Tibial artery (tissue), 4 donors: ENCODE measurements around the gene STMN1.

ENCODE experiments used
- DNase-seq, 2 donors: peaks; one replicate each; pipeline ENCODE4 v3.0.0-alpha.2; 2019
- H3K27ac ChIP-seq, 2 donors: fragments of 200-600 bp; sonication (generic) in 1 of 2; 1 replicate in 1 of 2; 2 replicates in 1 of 2; pipeline ENCODE4 v1.5.1; 2018 to 2019; ENCODE audit warnings: mild to moderate bottlenecking in 1 of 2
- H3K27me3 ChIP-seq, 2 donors: fragments of 200-600 bp; sonication (generic) in 1 of 2; one replicate each; pipeline versions ENCODE4 v1.5.1 to v1.6.0; 2016 to 2019
- H3K36me3 ChIP-seq, 3 donors: fragments of 200-600 bp; sonication (generic) in 2 of 3; one replicate each; pipeline ENCODE4 v1.5.1; 2016 to 2019; ENCODE audit warnings: mild to moderate bottlenecking in 2 of 3
- H3K4me1 ChIP-seq, 4 donors: fragments of 200-600 bp; sonication (generic) in 2 of 4; 1 replicate in 3 of 4; 2 replicates in 1 of 4; pipeline ENCODE4 v1.5.1; 2016 to 2019
- H3K4me3 ChIP-seq, 2 donors: fragments of 200-600 bp; sonication (generic) in 1 of 2; 1 replicate in 1 of 2; 2 replicates in 1 of 2; pipeline ENCODE4 v1.5.1; 2018 to 2019; ENCODE audit warnings: mild to moderate bottlenecking in 2 of 2
- H3K9me3 ChIP-seq, 3 donors: fragments of 200-600 bp; sonication (generic) in 1 of 3; one replicate each; pipeline ENCODE4 v1.5.1; 2016 to 2019
- intact Hi-C: fragments of 100-400 bp; cut with DNase I; formaldehyde crosslinking; loops from one replicate; pipeline ENCODE4 v1.15.0; 2023; ENCODE audit warnings: low total_unique reads
- TF ChIP-seq, protein P1 (sequence below), 2 experiments: fragments of 200-600 bp in 1 of 2; fragments of 450-650 bp in 1 of 2; IDR thresholded peaks; one replicate each; pipeline ENCODE4 v1.5.1; 2017 to 2019; ENCODE audit warnings: antibody characterized with exemption in 2 of 2, mild to moderate bottlenecking in 1 of 2, moderate library complexity in 1 of 2

STMN1 gene

DNA sequence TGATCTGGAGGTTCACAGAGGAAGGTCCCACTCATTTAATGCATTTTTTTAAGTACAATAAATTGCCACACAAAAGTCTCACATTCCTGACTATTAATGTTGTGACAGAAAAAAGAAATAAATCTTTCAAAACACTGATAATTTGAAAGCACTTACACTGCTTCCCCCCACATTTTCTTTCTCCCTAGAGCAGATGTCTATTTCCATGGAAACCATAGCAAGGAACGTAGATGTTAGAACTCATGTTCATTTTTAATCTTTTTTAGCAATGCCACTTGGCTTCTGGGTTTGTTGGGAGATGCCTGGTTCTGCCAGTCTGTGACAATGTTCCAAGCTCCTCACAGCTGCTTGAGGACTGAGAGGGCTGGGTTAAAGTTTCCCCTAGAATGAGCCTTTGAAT, 1.9 kb upstream of the STMN1 start:
- Histone ChIP-seq H3K36me3 (peaks cover 0 to 4% (median 0%) of the 10 kb centered on the region in 3 donors), H3K9me3 (no peaks in the 10 kb centered on the region), H3K4me1 (peaks cover 0 to 27% (median 22%) of the 10 kb centered on the region in 4 donors), H3K27ac (no peak overlapping the region), H3K4me3 (no peak overlapping the region), H3K27me3 (no peaks in the 10 kb centered on the region)
- DNase-seq = no peak
- intact Hi-C loops = no loop called here
- TF ChIP-seq, protein P1, sequence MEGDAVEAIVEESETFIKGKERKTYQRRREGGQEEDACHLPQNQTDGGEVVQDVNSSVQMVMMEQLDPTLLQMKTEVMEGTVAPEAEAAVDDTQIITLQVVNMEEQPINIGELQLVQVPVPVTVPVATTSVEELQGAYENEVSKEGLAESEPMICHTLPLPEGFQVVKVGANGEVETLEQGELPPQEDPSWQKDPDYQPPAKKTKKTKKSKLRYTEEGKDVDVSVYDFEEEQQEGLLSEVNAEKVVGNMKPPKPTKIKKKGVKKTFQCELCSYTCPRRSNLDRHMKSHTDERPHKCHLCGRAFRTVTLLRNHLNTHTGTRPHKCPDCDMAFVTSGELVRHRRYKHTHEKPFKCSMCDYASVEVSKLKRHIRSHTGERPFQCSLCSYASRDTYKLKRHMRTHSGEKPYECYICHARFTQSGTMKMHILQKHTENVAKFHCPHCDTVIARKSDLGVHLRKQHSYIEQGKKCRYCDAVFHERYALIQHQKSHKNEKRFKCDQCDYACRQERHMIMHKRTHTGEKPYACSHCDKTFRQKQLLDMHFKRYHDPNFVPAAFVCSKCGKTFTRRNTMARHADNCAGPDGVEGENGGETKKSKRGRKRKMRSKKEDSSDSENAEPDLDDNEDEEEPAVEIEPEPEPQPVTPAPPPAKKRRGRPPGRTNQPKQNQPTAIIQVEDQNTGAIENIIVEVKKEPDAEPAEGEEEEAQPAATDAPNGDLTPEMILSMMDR (IDR thresholded peaks at IDR 0.05) = no peak

DNA sequence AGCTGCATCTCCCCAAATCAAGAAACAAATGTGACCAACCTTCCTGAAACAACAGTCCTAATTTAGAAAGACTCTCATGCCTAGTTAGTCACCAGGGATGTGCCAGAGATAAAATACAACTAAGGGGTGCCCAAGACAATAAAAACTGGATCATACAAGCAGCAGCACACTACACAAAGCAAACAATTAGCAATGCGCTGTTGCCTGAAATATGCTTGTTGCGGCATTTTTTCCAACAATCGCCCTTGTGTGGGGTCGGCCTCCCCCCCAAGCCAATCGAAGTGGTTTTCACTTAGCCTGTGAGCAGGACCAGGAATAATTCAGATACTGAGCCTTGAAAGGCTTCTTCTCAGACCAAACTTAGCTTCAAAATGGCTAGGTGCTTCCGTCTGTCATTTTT, 1.4 kb upstream of the STMN1 start:
- no peak for DNase-seq
- no peak overlapping the region for H3K27ac ChIP-seq
- intact Hi-C loops = no loop called here
- H3K4me3 ChIP-seq = no peak overlapping the region
- no peaks in the 10 kb centered on the region for H3K9me3 ChIP-seq
- H3K36me3 ChIP-seq = peaks cover 0 to 4% (median 0%) of the 10 kb centered on the region in 3 donors
- TF ChIP-seq, protein P1 (IDR thresholded peaks at IDR 0.05) = no peak
- no peaks in the 10 kb centered on the region for H3K27me3 ChIP-seq
- H3K4me1 ChIP-seq = peaks cover 0 to 27% (median 22%) of the 10 kb centered on the region in 4 donors

DNA sequence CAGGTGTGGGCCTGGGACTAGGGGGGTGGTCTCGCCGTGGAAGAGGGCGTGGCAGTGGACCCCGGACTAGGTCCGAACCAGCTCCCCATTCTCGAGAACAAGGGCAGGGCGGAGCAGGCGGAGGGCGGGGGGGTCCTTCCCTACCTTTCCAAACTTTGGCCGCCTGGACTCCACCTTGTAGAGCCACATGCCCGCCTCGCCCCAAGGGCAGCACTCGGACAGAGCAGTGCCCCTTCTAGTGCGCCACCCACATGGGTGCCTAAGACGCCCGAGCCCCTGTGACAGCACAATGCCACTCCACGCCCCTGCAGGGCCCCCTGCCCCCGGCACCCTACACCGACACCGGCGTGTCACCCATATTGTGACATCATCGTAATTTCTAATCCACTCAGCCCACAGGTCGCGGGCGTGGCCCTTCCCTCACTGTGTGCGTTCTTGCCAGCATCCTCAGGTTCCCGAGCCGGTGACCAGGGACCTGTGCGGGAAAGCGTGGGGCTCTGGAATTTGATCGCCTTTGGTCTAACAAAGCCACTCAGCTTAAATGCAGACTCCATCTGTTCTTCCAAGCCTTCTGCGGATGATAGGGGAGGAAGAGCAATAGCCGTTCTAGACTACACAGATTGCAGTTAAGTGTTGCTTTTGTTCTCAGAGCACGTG, 553 bp upstream of the STMN1 start:
- H3K4me1 ChIP-seq = peaks cover 0 to 27% (median 22%) of the 10 kb centered on the region in 4 donors
- TF ChIP-seq, protein P1 (IDR thresholded peaks at IDR 0.05) = no peak
- no peaks in the 10 kb centered on the region for H3K27me3 ChIP-seq
- peak; percentile 24 to 71 for DNase-seq
- intact Hi-C loops = no loop called here
- H3K27ac ChIP-seq = peak overlapping the region; percentile 82 to 83
- no peaks in the 10 kb centered on the region for H3K9me3 ChIP-seq
- peak overlapping the region; percentile 70 to 73 for H3K4me3 ChIP-seq
- H3K36me3 ChIP-seq = peaks cover 0 to 4% (median 0%) of the 10 kb centered on the region in 3 donors

DNA sequence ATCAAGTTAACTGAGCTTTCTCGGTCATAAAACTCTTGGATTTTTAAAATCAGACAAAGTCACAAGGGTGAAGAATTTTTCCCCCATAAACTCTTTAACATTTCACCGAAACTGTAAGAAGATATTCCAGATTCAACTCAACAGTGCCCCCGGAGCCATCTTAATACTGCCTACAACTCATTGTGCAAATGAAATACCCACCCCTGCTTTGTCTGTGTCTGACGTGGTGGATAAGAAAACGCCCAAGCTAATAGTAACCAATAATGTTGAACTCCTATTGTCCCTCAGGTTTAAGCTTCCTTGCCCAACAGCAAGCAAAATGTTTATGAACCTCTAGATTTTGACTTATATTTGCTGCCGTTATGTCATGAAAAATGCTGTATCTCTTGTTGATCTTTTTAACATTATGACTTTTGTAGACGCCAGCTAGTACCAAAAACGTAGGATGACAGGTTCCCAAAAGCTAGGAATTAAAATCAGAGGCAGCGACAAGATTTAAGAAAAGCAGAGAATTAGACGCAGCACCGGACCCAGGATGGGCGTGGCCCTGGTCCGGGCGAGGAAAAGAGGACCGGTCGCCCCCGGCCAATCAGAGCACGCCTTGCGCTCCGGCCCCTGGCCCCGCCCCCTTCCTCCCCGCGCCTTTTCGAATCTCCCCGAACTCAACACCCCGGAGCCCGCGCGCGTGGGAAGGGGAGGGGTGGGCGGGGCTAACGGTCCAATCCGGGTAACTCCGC, 1.1 kb downstream of the STMN1 start:
- H3K27me3 ChIP-seq = no peaks in the 10 kb centered on the region
- H3K4me3 ChIP-seq = peak overlapping the region; percentile 70 to 73
- peak overlapping the region; percentile 82 to 83 for H3K27ac ChIP-seq
- H3K9me3 ChIP-seq = no peaks in the 10 kb centered on the region
- intact Hi-C loops = no loop called here
- DNase-seq = peak; percentile 94 to 96
- TF ChIP-seq, protein P1 (IDR thresholded peaks at IDR 0.05) = peak in 1 of 2 experiments; percentile 6
- peaks cover 0 to 19% (median 4%) of the 10 kb centered on the region in 3 donors for H3K36me3 ChIP-seq
- H3K4me1 ChIP-seq = peaks cover 0 to 27% (median 22%) of the 10 kb centered on the region in 4 donors

DNA sequence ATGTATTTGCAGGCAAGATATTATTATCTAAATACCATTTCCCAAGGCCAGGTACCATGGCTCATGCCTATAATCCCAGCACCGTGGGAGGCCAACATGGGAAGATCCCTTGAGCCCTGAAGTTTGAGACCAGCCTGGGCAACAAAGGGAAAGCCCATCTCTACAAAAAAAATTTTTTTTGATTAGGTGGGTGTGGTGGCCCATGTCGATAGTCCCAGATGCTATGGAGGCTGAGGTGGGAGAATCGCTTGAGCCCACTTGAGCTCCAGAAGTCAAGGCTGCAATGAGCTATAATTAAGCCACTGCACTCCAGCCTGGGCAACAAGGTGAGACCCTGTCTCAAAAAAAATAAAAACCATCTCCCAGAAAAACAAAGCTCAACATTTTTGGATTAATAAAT, 2.2 kb downstream of the STMN1 start:
- Histone ChIP-seq H3K27me3 (no peaks in the 10 kb centered on the region), H3K4me1 (peaks cover 0 to 27% (median 22%) of the 10 kb centered on the region in 4 donors), H3K27ac (no peak overlapping the region), H3K9me3 (no peaks in the 10 kb centered on the region), H3K36me3 (peaks cover 0 to 24% (median 4%) of the 10 kb centered on the region in 3 donors), H3K4me3 (no peak overlapping the region)
- TF ChIP-seq, protein P1 (IDR thresholded peaks at IDR 0.05) = no peak
- intact Hi-C loops = no loop called here
- DNase-seq = no peak
